ENCODE measurements around the gene MORN3. TPM values are rescaled to one million over a fixed set of nuclear protein-coding genes. Genes with fewer than 3 reads are reported as not detected.
"Not testable (repeated sequence)": the region's sequence is repeated elsewhere in the genome, so short reads cannot be mapped to it uniquely, and the experiment has no call there.

MORN3 gene
- total RNA-seq, 2 donors from 2014 or later, result 0.09 to 0.21 TPM

GRCh38 chr12:121652767-121653497 is 16.5 kb downstream of the MORN3 start:
- DNase-seq, result no peak
- no peak for ATAC-seq
- intact Hi-C loops (cut with DNase I), result no loop called here

GRCh38 chr12:121651320-121651719 is 18.1 kb downstream of the MORN3 start:
- intact Hi-C loops (cut with DNase I), result no loop called here
- DNase-seq, result no peak
- no peak for ATAC-seq

GRCh38 chr12:121649819-121650353 is 19.6 kb downstream of the MORN3 start:
- DNase-seq, result no peak
- no peak for ATAC-seq
- intact Hi-C loops (cut with DNase I), result no loop called here

- intact Hi-C loops (cut with DNase I), result no loop called here
- DNase-seq, result no peak
- ATAC-seq, result no peak
Measured at GRCh38 chr12:121649322-121649721, 20.1 kb downstream of the MORN3 start.

- no peak for DNase-seq
- intact Hi-C loops (cut with DNase I), result no loop called here
Measured at GRCh38 chr12:121648458-121649028, 20.9 kb downstream of the MORN3 start.

GRCh38 chr12:121641343-121641630 is 28.2 kb downstream of the MORN3 start:
- ATAC-seq (no peak), DNase-seq (no peak)
- intact Hi-C loops (cut with DNase I), result no loop called here

More at GRCh38 chr12:121648458-121649028, 20.9 kb downstream of the MORN3 start:
- ATAC-seq, result no peak

- intact Hi-C loops (cut with DNase I), result no loop called here
- no peak for DNase-seq
- no peak for ATAC-seq
Measured at GRCh38 chr12:121638298-121639202, 30.9 kb downstream of the MORN3 start.

- DNase-seq (no peak), ATAC-seq (peak; percentile 38 to 44)
- intact Hi-C loops (cut with DNase I), result no loop called here
Measured at GRCh38 chr12:121637231-121637914, 32.1 kb downstream of the MORN3 start.

- no peak for DNase-seq
- ATAC-seq, result no peak
- intact Hi-C loops (cut with DNase I), result no loop called here
Measured at GRCh38 chr12:121634836-121635235, 34.6 kb downstream of the MORN3 start.

- intact Hi-C loops (cut with DNase I); ATAC-seq; DNase-seq: not testable (repeated sequence)
Measured at GRCh38 chr12:121633833-121634196, 35.6 kb downstream of the MORN3 start.

GRCh38 chr12:121632069-121632970 is 37.1 kb downstream of the MORN3 start:
- no peak for ATAC-seq

GRCh38 chr12:121630791-121631355 is 38.6 kb downstream of the MORN3 start:
- ATAC-seq (no peak), DNase-seq (no peak)
- intact Hi-C loops (cut with DNase I), result no loop called here

More at GRCh38 chr12:121632069-121632970, 37.1 kb downstream of the MORN3 start:
- intact Hi-C loops (cut with DNase I), result no loop called here
- no peak for DNase-seq

- no peak for DNase-seq
- intact Hi-C loops (cut with DNase I), result loop anchor here (5.0 to 10.0 kb wide), 3 partner anchors 54 to 76 kb away; no protein-coding TSS in a partner anchor
- ATAC-seq, result no peak
Measured at GRCh38 chr12:121628536-121628935, 40.9 kb downstream of the MORN3 start.

- ATAC-seq, result no peak
Measured at GRCh38 chr12:121628037-121628436, 41.4 kb downstream of the MORN3 start.

GRCh38 chr12:121626853-121627640 is 42.4 kb downstream of the MORN3 start:
- ATAC-seq (peak; percentile 45 to 56), DNase-seq (peak; percentile 57)

More at GRCh38 chr12:121628037-121628436, 41.4 kb downstream of the MORN3 start:
- no peak for DNase-seq
- intact Hi-C loops (cut with DNase I), result loop anchor here (5.0 to 10.0 kb wide), 3 partner anchors 53 to 76 kb away; no protein-coding TSS in a partner anchor

GRCh38 chr12:121626087-121626852 is 43.2 kb downstream of the MORN3 start, which contains the start of gene ORAI1:
Gene ORAI1 (plus strand): TSS chr12:121626530.
- peak; percentile 99 for DNase-seq
- peak; percentile 95 for ATAC-seq
- intact Hi-C loops (cut with DNase I), result loop anchor here (5.0 to 10.0 kb wide), 3 partner anchors 51 to 74 kb away; no protein-coding TSS in a partner anchor

More at GRCh38 chr12:121626853-121627640, 42.4 kb downstream of the MORN3 start:
- intact Hi-C loops (cut with DNase I), result loop anchor here (5.0 to 10.0 kb wide), 3 partner anchors 52 to 75 kb away; no protein-coding TSS in a partner anchor

Measured in left cardiac atrium (tissue), 4 donors.